Liver (tissue), 9 donors: Measurements from ENCODE around the gene C1orf21. TPM values are rescaled to one million over a fixed set of nuclear protein-coding genes. Genes with fewer than 3 reads are reported as not detected.

Experiments used
- DNase-seq: peaks from one replicate; pipeline ENCODE4 v3.0.0-alpha.2; 2017; ENCODE audit warnings: low spot score
- H3K27ac ChIP-seq, 2 donors: one replicate each; pipeline ENCODE4 v1.7.0; 2013; ENCODE audit warnings: inconsistent platforms in 2 of 2, low read length in 2 of 2, control low read depth in 1 of 2, low read depth in 1 of 2, mild to moderate bottlenecking in 1 of 2
- H3K27me3 ChIP-seq, 4 donors: one replicate each; pipeline versions ENCODE4 v1.6.1 to v1.7.0; 2013; ENCODE audit warnings: low read length in 3 of 4, inconsistent platforms in 1 of 4, mild to moderate bottlenecking in 1 of 4, moderate library complexity in 1 of 4; ENCODE audit not compliant: control insufficient read depth in 4 of 4, insufficient read depth in 4 of 4
- H3K36me3 ChIP-seq, 4 donors: one replicate each; pipeline versions ENCODE4 v1.6.1 to v1.7.0; 2013; ENCODE audit warnings: low read length in 3 of 4, mild to moderate bottlenecking in 3 of 4, low read depth in 1 of 4, moderate library complexity in 1 of 4; ENCODE audit not compliant: control insufficient read depth in 4 of 4, insufficient read depth in 3 of 4
- H3K4me1 ChIP-seq, 4 donors: one replicate each; pipeline versions ENCODE4 v1.6.1 to v1.7.0; 2013; ENCODE audit warnings: low read length in 3 of 4, mild to moderate bottlenecking in 3 of 4, moderate library complexity in 1 of 4; ENCODE audit not compliant: control insufficient read depth in 4 of 4, insufficient read depth in 4 of 4
- H3K4me3 ChIP-seq, 3 donors: one replicate each; pipeline versions ENCODE4 v1.6.1 to v1.7.0; 2013; ENCODE audit warnings: low read length in 3 of 3, control low read depth in 1 of 3, low read depth in 1 of 3, mild to moderate bottlenecking in 1 of 3
- H3K9ac ChIP-seq, 2 donors: one replicate each; pipeline ENCODE4 v1.7.0; 2013; ENCODE audit warnings: low read length in 2 of 2, mild to moderate bottlenecking in 2 of 2, moderate library complexity in 2 of 2, control low read depth in 1 of 2, low read depth in 1 of 2
- H3K9me3 ChIP-seq, 4 donors: one replicate each; pipeline versions ENCODE4 v1.6.1 to v1.7.0; 2013; ENCODE audit warnings: low read length in 3 of 4; ENCODE audit not compliant: control insufficient read depth in 4 of 4
- ATF3 ChIP-seq: IDR thresholded peaks from 2 replicates; pipeline ENCODE4 v1.6.1; 2016; ENCODE audit warnings: antibody characterized with exemption
- CTCF ChIP-seq: fragments of 150-350 bp; IDR thresholded peaks from 2 replicates; pipeline ENCODE4 v1.5.1; 2017; ENCODE audit warnings: improper control_type of control experiment, low read depth, low read length; ENCODE audit not compliant: missing input control
- EGR1 ChIP-seq, 2 donors: IDR thresholded peaks; 2 replicates each; pipeline ENCODE4 v1.6.1; 2016 to 2018; ENCODE audit warnings: antibody characterized with exemption in 2 of 2, low read depth in 2 of 2
- FOXA1 ChIP-seq: IDR thresholded peaks from 2 replicates; pipeline ENCODE4 v1.6.1; 2016; ENCODE audit warnings: antibody characterized with exemption
- FOXA2 ChIP-seq: IDR thresholded peaks from 2 replicates; pipeline ENCODE4 v1.6.1; 2016; ENCODE audit warnings: antibody characterized with exemption
- GABPA ChIP-seq, 2 donors: IDR thresholded peaks in 1 of 2; conservative IDR thresholded peaks in 1 of 2; 2 replicates each; pipeline ENCODE4 v1.6.1; 2016; ENCODE audit warnings: antibody characterized with exemption in 2 of 2, mild to moderate bottlenecking in 1 of 2, moderate library complexity in 1 of 2
- HNF4A ChIP-seq, 2 donors: conservative IDR thresholded peaks; 2 replicates each; pipeline ENCODE4 v1.6.1; 2016; ENCODE audit warnings: antibody characterized with exemption in 2 of 2, mild to moderate bottlenecking in 2 of 2
- HNF4G ChIP-seq: IDR thresholded peaks from 2 replicates; pipeline ENCODE4 v1.6.1; 2016; ENCODE audit warnings: antibody characterized with exemption
- JUND ChIP-seq, 2 donors: IDR thresholded peaks; 2 replicates each; pipeline ENCODE4 v1.6.1; 2016; ENCODE audit warnings: antibody characterized with exemption in 2 of 2
- MAX ChIP-seq: IDR thresholded peaks from 2 replicates; pipeline ENCODE4 v1.6.1; 2016; ENCODE audit warnings: antibody characterized with exemption
- NR2F2 ChIP-seq: IDR thresholded peaks from 2 replicates; pipeline ENCODE4 v1.6.1; 2016; ENCODE audit warnings: antibody characterized with exemption
- RAD21 ChIP-seq, 2 donors: IDR thresholded peaks; 2 replicates each; pipeline ENCODE4 v1.6.1; 2016; ENCODE audit warnings: antibody characterized with exemption in 2 of 2, mild to moderate bottlenecking in 2 of 2
- REST ChIP-seq: IDR thresholded peaks from 2 replicates; pipeline ENCODE4 v1.6.1; 2016; ENCODE audit warnings: antibody characterized with exemption, mild to moderate bottlenecking
- RXRA ChIP-seq, 2 donors: IDR thresholded peaks; 2 replicates each; pipeline ENCODE4 v1.6.1; 2017 to 2018; ENCODE audit warnings: antibody characterized with exemption in 2 of 2, mild to moderate bottlenecking in 1 of 2
- SP1 ChIP-seq: IDR thresholded peaks from 2 replicates; pipeline ENCODE4 v1.6.1; 2018; ENCODE audit warnings: antibody characterized with exemption, mild to moderate bottlenecking
- TAF1 ChIP-seq: conservative IDR thresholded peaks from 2 replicates; pipeline ENCODE4 v1.6.1; 2016; ENCODE audit warnings: antibody characterized with exemption, mild to moderate bottlenecking
- YY1 ChIP-seq: IDR thresholded peaks from 2 replicates; pipeline ENCODE4 v1.6.1; 2016; ENCODE audit warnings: antibody characterized with exemption, mild to moderate bottlenecking
- ZBTB33 ChIP-seq: IDR thresholded peaks from 2 replicates; pipeline ENCODE4 v1.6.1; 2016; ENCODE audit warnings: antibody characterized with exemption
- WGBS: extraction: QIAGEN DNeasy Blood & Tissue Kit; methylation state at CpG from one replicate; pipeline ENCODE4 v1.1.7; 2013; 5-methylcytosine and 5-hydroxymethylcytosine counted together
- polyA plus RNA-seq, 2 donors: library from polyadenylated mRNA; stranded (reverse) in 1 of 2; unstranded in 1 of 2; fragments of 200-250 nt in 1 of 2; fragments of >200 nt in 1 of 2; fragmentation: Nextera tagmentation in 1 of 2; extraction: Ambion mirVana in 1 of 2; gene quantifications; one replicate each; pipeline versions ENCODE4 v1.2.1 to v1.2.3, GENCODE V29; 2013 to 2015
- total RNA-seq, 2 donors: library from RNA; depleted of rRNA; stranded (reverse); fragments of >200 nt; gene quantifications; one replicate each; pipeline ENCODE4 v1.2.3, GENCODE V29; 2014
- donor health status: healthy.
- donor health status: healthy.
- donor health status: healthy.
- donor health status: healthy.
- donor health status: healthy.

The C1orf21 gene
- total and polyA plus RNA-seq, 4 donors, result 2.3 to 21.3 (median 13.4) TPM

GRCh38 chr1:184350573-184350972 lies 36.3 kb upstream of the C1orf21 start:
- no peak overlapping the region for H3K4me3 ChIP-seq
- no peak overlapping the region for H3K27ac ChIP-seq
- 58% methylated on average over 2 of the region's 2 CpGs for WGBS
- no peaks in the 10 kb centered on the region for H3K9me3 ChIP-seq
- no peak for DNase-seq
- no peaks in the 10 kb centered on the region for H3K36me3 ChIP-seq
- H3K4me1 ChIP-seq, result no peaks in the 10 kb centered on the region
- peaks cover 0 to 6% (median 1%) of the 10 kb centered on the region in 4 donors for H3K27me3 ChIP-seq
- TF ChIP-seq YY1 (no peak), HNF4G (no peak), CTCF (no peak), EGR1 (IDR thresholded peaks at IDR 0.05; ENCODE audit: low read depth in 2 of 2) (no peak), HNF4A (conservative IDR thresholded peaks at IDR 0.05) (no peak), FOXA1 (no peak), RAD21 (IDR thresholded peaks at IDR 0.05) (no peak), RXRA (IDR thresholded peaks at IDR 0.05) (no peak), TAF1 (no peak), NR2F2 (no peak), GABPA (IDR thresholded peaks at IDR 0.05 in 1 of 2, conservative IDR thresholded peaks at IDR 0.05 in 1 of 2) (no peak), ATF3 (no peak), ZBTB33 (no peak), MAX (no peak)
- H3K9ac ChIP-seq, result no peak overlapping the region

- peaks cover 0 to 6% (median 1%) of the 10 kb centered on the region in 4 donors for H3K27me3 ChIP-seq
- H3K36me3 ChIP-seq, result no peaks in the 10 kb centered on the region
- H3K9me3 ChIP-seq, result no peaks in the 10 kb centered on the region
- no peak overlapping the region for H3K9ac ChIP-seq
- no peak overlapping the region for H3K27ac ChIP-seq
- no peaks in the 10 kb centered on the region for H3K4me1 ChIP-seq
- H3K4me3 ChIP-seq, result no peak overlapping the region
- DNase-seq, result no peak
- WGBS, result 80% methylated on average over 3 of the region's 3 CpGs
- TF ChIP-seq HNF4A (conservative IDR thresholded peaks at IDR 0.05), result no peak
- TF ChIP-seq REST, result no peak
- TF ChIP-seq NR2F2, result no peak
- TF ChIP-seq GABPA (IDR thresholded peaks at IDR 0.05 in 1 of 2, conservative IDR thresholded peaks at IDR 0.05 in 1 of 2), result no peak
- TF ChIP-seq EGR1 (IDR thresholded peaks at IDR 0.05; ENCODE audit: low read depth in 2 of 2), result no peak
- no peak for TF ChIP-seq JUND (IDR thresholded peaks at IDR 0.05)
- TF ChIP-seq RXRA (IDR thresholded peaks at IDR 0.05), result no peak
- no peak for TF ChIP-seq TAF1
- no peak for TF ChIP-seq RAD21 (IDR thresholded peaks at IDR 0.05)
- no peak for TF ChIP-seq SP1
- TF ChIP-seq MAX, result no peak
- no peak for TF ChIP-seq ATF3
- TF ChIP-seq FOXA1, result no peak
- TF ChIP-seq ZBTB33, result no peak
- TF ChIP-seq CTCF, result no peak
- no peak for TF ChIP-seq FOXA2
- no peak for TF ChIP-seq HNF4G
Observed at GRCh38 chr1:184351416-184351975, 35.3 kb upstream of the C1orf21 start.
